CD14-positive monocyte (primary cell): ENCODE results near the gene TUBGCP3. TPM values are rescaled to one million over a fixed set of nuclear protein-coding genes. Genes with fewer than 3 reads are reported as not detected.

Source experiments
- DNase-seq, 3 donors: peaks; one replicate each; pipeline ENCODE4 v3.0.0-alpha.2; 2011 to 2022
- H2AFZ ChIP-seq: 2 replicates; pipeline ENCODE4 v1.6.0; 2012; ENCODE audit warnings: mild to moderate bottlenecking, low read depth, low read length, inconsistent platforms; ENCODE audit not compliant: insufficient read depth, poor library complexity, severe bottlenecking
- H3K27ac ChIP-seq, 2 donors: 1 replicate in 1 of 2; 2 replicates in 1 of 2; pipeline ENCODE4 v1.5.1; 2012 to 2013; ENCODE audit warnings: low read length in 2 of 2, control low read depth in 1 of 2, inconsistent platforms in 1 of 2, low read depth in 1 of 2, mild to moderate bottlenecking in 1 of 2
- H3K27me3 ChIP-seq, 2 donors: one replicate each; pipeline versions ENCODE4 v1.6.0 to v1.6.1; 2011 to 2013; ENCODE audit warnings: low read length in 2 of 2; ENCODE audit not compliant: control insufficient read depth in 2 of 2, insufficient read depth in 2 of 2
- H3K36me3 ChIP-seq, 2 donors: replicated peaks in 1 of 2; 1 replicate in 1 of 2; 2 replicates in 1 of 2; pipeline versions ENCODE4 v1.5.1 to v1.6.1; 2012 to 2013; ENCODE audit warnings: low read length in 2 of 2, control low read depth in 1 of 2, inconsistent platforms in 1 of 2, mild to moderate bottlenecking in 1 of 2; ENCODE audit not compliant: insufficient read depth in 2 of 2, control insufficient read depth in 1 of 2
- H3K4me1 ChIP-seq, 2 donors: 1 replicate in 1 of 2; 2 replicates in 1 of 2; pipeline versions ENCODE4 v1.5.1 to v1.6.1; 2012 to 2013; ENCODE audit warnings: low read length in 2 of 2, control low read depth in 1 of 2, inconsistent platforms in 1 of 2, mild to moderate bottlenecking in 1 of 2, moderate library complexity in 1 of 2; ENCODE audit not compliant: insufficient read depth in 2 of 2, control insufficient read depth in 1 of 2
- H3K4me2 ChIP-seq: replicated peaks from 2 replicates; pipeline ENCODE3; 2012; ENCODE audit warnings: low read length, moderate library complexity, mild to moderate bottlenecking; ENCODE audit not compliant: poor library complexity, severe bottlenecking; ENCODE audit errors: extremely low read depth
- H3K4me3 ChIP-seq, 3 experiments: fragments of 200-600 bp in 1 of 3; sonication (generic) in 1 of 3; replicated peaks in 1 of 3; 1 replicate in 2 of 3; 2 replicates in 1 of 3; pipeline ENCODE4 v1.5.1; 2011 to 2013; ENCODE audit warnings: low read length in 3 of 3, mild to moderate bottlenecking in 3 of 3, control low read depth in 2 of 3, low read depth in 2 of 3, inconsistent platforms in 1 of 3, moderate library complexity in 1 of 3
- H3K79me2 ChIP-seq: 2 replicates; pipeline ENCODE4 v1.6.0; 2012; ENCODE audit warnings: mild to moderate bottlenecking, control low read depth, inconsistent platforms, low read length, moderate library complexity; ENCODE audit not compliant: insufficient read depth
- H3K9ac ChIP-seq: 2 replicates; pipeline ENCODE4 v1.6.0; 2017; ENCODE audit warnings: low read length, mild to moderate bottlenecking; ENCODE audit not compliant: insufficient read depth, poor library complexity, severe bottlenecking
- H3K9me3 ChIP-seq, 2 donors: replicated peaks in 1 of 2; 1 replicate in 1 of 2; 2 replicates in 1 of 2; pipeline versions ENCODE4 v1.5.1 to v1.6.1; 2012 to 2013; ENCODE audit warnings: low read length in 2 of 2, control low read depth in 1 of 2; ENCODE audit not compliant: control insufficient read depth in 1 of 2, insufficient read depth in 1 of 2
- H4K20me1 ChIP-seq: 2 replicates; pipeline ENCODE4 v1.6.0; 2012; ENCODE audit warnings: mild to moderate bottlenecking, low read length, control low read depth, moderate library complexity; ENCODE audit not compliant: insufficient read depth
- H3K27ac Mint-ChIP-seq, 7 donors: one replicate each; pipeline ENCODE4 v1.8.0; 2020; ENCODE audit warnings: mild to moderate bottlenecking in 7 of 7, mixed read lengths in 7 of 7, moderate library complexity in 6 of 7, inconsistent platforms in 2 of 7
- H3K27me3 Mint-ChIP-seq, 3 donors: one replicate each; pipeline ENCODE4 v1.8.0; 2021 to 2022; ENCODE audit warnings: low read depth in 3 of 3, mild to moderate bottlenecking in 3 of 3, mixed read lengths in 3 of 3, moderate library complexity in 3 of 3, inconsistent platforms in 1 of 3
- H3K36me3 Mint-ChIP-seq, 2 donors: one replicate each; pipeline ENCODE4 v1.8.0; 2020; ENCODE audit warnings: mixed read lengths in 2 of 2, inconsistent platforms in 1 of 2, mild to moderate bottlenecking in 1 of 2
- H3K4me1 Mint-ChIP-seq: one replicate; pipeline ENCODE4 v1.8.0; 2020; ENCODE audit warnings: mild to moderate bottlenecking, mixed read lengths
- H3K4me3 Mint-ChIP-seq, 2 donors: one replicate each; pipeline ENCODE4 v1.8.0; 2020; ENCODE audit warnings: mild to moderate bottlenecking in 2 of 2, mixed read lengths in 2 of 2, moderate library complexity in 1 of 2
- H3K9me3 Mint-ChIP-seq, 7 donors: one replicate each; pipeline ENCODE4 v1.8.0; 2020 to 2022; ENCODE audit warnings: mixed read lengths in 7 of 7, mild to moderate bottlenecking in 6 of 7, moderate library complexity in 6 of 7, inconsistent platforms in 2 of 7
- WGBS: methylation state at CpG from one replicate; pipeline ENCODE4 v1.1.5; 2013; ENCODE audit warnings: missing lambda C conversion rate; ENCODE audit not compliant: insufficient coverage; 5-methylcytosine and 5-hydroxymethylcytosine counted together
- intact Hi-C, 2 donors: fragments of 100-400 bp; cut with micrococcal nuclease; formaldehyde crosslinking; loops; one replicate each; pipeline versions ENCODE4 v1.15.0 to v1.15.1; 2023
- polyA plus RNA-seq, 3 donors: library from polyadenylated mRNA; depleted of rRNA in 1 of 3; unstranded in 2 of 3; stranded (reverse) in 1 of 3; fragments of 300-500 nt in 2 of 3; fragments of >200 nt in 1 of 3; fragmentation: Illumina TruSeq in 2 of 3; gene quantifications; 1 replicate in 2 of 3; 2 replicates in 1 of 3; pipeline ENCODE4 v1.2.3, GENCODE V29; 2012 to 2021
- TF ChIP-seq, protein P1 (sequence below): fragments of 200-600 bp; IDR thresholded peaks from one replicate; pipeline ENCODE4 v1.8.0; 2022; ENCODE audit warnings: antibody characterized with exemption, mild to moderate bottlenecking

TUBGCP3 gene
- polyA plus RNA-seq, 3 donors, result 25.4 to 47.1 (median 34.1) TPM

DNA sequence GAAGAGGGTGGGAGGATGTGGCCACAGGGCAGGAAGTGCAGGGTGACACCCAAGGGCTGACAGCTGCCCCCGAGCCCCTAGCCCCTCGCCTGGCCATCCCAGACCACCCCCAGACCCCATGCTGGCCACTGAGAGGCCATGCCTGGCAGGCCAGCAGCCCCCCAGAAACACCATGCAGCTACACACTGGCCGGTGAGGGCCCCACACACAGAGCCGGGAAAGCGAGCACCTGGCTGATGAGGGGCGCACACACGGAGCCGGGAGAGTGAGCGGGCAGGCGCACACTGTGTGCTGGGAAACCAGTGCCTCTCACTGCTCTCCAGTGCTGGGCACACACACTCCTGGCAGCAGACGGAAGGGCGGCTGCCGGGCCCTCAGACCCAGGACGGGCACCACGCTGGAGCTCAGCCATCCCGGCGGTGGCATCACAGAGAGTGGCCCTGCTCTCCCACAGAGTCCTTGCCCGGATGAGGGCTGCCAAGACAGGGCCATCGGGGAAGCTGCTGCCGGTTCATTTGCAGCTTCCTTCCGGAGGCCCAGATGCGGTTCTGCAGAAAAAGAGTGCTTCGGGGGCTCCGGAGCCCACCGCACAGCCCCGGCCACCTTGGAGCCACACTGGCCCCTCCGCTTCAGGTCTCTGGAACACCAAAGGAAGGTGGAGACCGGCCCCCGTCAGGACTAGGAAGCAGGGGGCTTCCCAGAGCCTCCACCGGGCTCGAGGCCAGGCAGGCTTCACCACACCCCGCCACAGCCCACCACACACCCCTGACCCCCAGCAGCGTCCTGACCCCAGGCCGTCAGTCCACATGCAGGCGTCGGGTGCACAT is 135.4 kb downstream of the TUBGCP3 start:
- no peaks in the 10 kb centered on the region for H3K9me3 ChIP-seq
- 85% methylated on average over 32 of the region's 36 CpGs for WGBS
- H3K4me2 ChIP-seq, result no peak overlapping the region
- Mint-ChIP-seq H3K36me3 (no peaks in the 10 kb centered on the region), H3K9me3 (peaks cover 0 to 4% (median 0%) of the 10 kb centered on the region in 7 donors), H3K27ac (no peak overlapping the region), H3K4me1 (no peaks in the 10 kb centered on the region), H3K4me3 (no peak overlapping the region), H3K27me3 (peaks cover 1 to 7% (median 3%) of the 10 kb centered on the region in 3 donors)
- H2AFZ ChIP-seq, result no peak overlapping the region
- no peak for DNase-seq
- no peak overlapping the region for H3K27ac ChIP-seq
- no peaks in the 10 kb centered on the region for H3K27me3 ChIP-seq
- intact Hi-C loops, result no loop called here
- no peak overlapping the region for H3K9ac ChIP-seq
- TF ChIP-seq, protein P1, sequence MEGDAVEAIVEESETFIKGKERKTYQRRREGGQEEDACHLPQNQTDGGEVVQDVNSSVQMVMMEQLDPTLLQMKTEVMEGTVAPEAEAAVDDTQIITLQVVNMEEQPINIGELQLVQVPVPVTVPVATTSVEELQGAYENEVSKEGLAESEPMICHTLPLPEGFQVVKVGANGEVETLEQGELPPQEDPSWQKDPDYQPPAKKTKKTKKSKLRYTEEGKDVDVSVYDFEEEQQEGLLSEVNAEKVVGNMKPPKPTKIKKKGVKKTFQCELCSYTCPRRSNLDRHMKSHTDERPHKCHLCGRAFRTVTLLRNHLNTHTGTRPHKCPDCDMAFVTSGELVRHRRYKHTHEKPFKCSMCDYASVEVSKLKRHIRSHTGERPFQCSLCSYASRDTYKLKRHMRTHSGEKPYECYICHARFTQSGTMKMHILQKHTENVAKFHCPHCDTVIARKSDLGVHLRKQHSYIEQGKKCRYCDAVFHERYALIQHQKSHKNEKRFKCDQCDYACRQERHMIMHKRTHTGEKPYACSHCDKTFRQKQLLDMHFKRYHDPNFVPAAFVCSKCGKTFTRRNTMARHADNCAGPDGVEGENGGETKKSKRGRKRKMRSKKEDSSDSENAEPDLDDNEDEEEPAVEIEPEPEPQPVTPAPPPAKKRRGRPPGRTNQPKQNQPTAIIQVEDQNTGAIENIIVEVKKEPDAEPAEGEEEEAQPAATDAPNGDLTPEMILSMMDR, result no peak
- H3K36me3 ChIP-seq, result no peaks in the 10 kb centered on the region
- H3K4me1 ChIP-seq, result no peaks in the 10 kb centered on the region
- no peaks in the 10 kb centered on the region for H3K79me2 ChIP-seq
- H3K4me3 ChIP-seq, result no peak overlapping the region
- H4K20me1 ChIP-seq, result no peaks in the 10 kb centered on the region

DNA sequence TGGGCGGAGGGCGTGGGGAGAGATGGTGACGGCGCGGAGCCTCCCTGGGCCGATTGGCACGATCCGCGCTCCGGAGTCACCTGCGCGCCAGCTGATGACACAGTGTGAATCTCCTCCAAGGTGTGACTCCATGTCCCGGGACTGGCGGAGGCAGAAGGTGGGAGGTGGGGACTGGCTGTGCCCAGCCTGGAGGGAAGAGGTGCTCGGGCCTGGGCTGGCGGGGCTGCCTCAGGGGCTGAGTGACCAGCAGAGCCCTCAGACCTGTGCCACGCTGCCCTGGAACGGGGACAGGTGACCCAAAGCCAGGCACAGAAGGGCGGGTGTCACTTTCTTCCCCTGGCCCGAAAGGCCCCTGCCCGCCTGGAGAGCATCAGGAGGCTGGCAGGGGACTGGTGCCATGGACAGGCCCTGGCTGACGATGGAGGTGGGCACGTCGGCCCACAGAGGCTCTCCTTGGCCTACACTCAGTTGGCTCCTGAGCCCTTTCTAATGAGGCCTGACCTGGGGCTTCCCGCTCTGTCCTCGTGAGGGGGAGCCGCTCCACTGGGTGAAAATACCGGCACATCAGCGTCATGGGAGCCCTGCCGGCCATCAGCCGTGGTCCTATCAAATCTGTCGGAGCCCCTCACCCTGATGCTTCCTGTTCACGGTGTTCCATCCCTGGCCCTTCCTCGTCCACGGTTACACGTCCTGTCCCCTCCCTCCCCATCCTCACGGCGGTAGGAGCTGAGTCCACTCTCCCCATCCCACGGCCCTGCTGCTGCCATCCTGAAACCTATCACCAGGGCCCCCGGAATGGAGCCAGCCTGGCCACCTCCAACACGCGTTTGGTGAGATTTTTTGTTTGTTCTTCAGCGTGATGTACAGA is 136.2 kb downstream of the TUBGCP3 start:
- Histone ChIP-seq H3K27ac (no peak overlapping the region), H4K20me1 (no peaks in the 10 kb centered on the region), H3K4me3 (no peak overlapping the region), H3K36me3 (no peaks in the 10 kb centered on the region), H3K27me3 (no peaks in the 10 kb centered on the region), H3K79me2 (no peaks in the 10 kb centered on the region), H3K4me2 (no peak overlapping the region), H2AFZ (no peak overlapping the region), H3K4me1 (no peaks in the 10 kb centered on the region), H3K9ac (no peak overlapping the region), H3K9me3 (no peaks in the 10 kb centered on the region)
- intact Hi-C loops, result no loop called here
- 89% methylated on average over 35 of the region's 43 CpGs for WGBS
- H3K9me3 Mint-ChIP-seq, result peaks cover 0 to 4% (median 0%) of the 10 kb centered on the region in 7 donors
- H3K27me3 Mint-ChIP-seq, result peaks cover 1 to 7% (median 5%) of the 10 kb centered on the region in 3 donors
- H3K27ac Mint-ChIP-seq, result no peak overlapping the region
- no peak for DNase-seq
- TF ChIP-seq, protein P1, result no peak
- no peaks in the 10 kb centered on the region for H3K36me3 Mint-ChIP-seq
- H3K4me1 Mint-ChIP-seq, result no peaks in the 10 kb centered on the region
- no peak overlapping the region for H3K4me3 Mint-ChIP-seq
